D341Med (cell line): ENCODE data around the gene HNF1B.

Experiments
- DNase-seq: peaks from one replicate; pipeline ENCODE4 v3.0.0; 2012; ENCODE audit warnings: low spot score

HNF1B gene

DNA sequence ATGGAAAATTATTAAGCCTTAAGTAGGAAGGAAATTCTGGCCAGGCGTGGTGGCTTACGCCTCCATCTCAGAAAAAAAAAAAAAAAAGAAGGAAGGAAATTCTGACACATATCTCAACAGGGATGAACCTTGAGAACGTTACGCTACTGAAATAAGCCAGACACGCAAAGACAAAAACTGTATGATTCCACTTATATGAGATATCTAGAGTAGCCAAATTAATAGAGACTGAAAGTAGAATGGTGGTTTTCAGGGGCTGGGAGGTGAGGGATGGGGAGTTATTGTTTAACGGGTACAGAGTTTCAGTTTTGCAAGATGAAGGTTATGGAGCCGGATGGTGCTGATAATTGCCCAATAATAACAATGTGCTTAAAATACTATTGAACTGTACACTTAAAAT, 16.2 kb upstream of the HNF1B start:
- no peak for DNase-seq

DNA sequence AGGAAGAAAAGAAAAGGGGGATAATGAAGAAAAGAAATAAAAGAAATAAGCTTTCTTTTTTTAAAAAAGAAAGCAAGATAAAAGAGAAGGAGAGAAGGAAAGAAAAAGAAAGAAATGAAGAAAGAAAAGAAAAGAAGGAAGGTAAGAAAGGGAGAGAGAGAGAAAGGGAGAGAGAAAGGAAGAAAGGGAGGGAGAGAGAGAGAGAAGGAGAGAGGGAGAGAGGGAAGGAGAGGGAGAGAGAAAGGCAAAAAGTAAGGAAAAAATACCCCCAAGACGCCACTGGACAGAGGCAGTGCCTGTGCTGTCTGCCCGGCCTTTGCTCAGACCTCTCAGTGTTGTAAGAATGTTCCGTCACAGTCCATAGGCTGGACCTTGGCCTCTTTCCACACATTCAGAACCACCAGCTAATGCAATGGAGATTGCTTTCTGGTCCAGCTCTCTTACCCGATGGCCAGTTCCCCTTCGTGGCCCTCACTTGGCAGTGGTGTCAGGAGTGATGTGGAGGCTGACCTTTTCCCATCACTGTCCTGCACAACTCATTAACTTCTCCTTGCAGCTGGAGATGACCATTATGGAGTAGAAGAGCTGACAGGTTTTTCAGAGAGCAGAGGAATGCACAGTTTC, 14.3 kb upstream of the HNF1B start:
- DNase-seq, result no peak

DNA sequence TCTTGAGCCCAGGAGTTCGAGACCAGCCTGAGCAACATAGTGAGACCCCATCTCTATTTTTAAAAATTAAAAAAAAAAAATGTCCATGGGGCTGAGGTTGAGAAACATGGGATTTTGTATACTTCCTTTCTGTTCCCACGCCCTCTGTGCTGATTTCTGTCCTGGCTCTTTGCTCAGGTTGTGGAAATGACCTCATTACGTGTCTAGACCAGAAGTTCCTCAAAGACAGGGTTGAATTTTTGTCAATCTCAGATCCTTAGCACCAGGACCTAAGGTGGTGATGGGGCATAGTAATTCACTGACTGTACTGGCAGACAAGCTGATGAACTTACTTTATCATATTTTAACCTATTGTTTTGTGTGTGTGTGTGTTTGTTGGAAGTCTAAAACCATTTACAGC, 11.2 kb upstream of the HNF1B start:
- DNase-seq, result no peak

DNA sequence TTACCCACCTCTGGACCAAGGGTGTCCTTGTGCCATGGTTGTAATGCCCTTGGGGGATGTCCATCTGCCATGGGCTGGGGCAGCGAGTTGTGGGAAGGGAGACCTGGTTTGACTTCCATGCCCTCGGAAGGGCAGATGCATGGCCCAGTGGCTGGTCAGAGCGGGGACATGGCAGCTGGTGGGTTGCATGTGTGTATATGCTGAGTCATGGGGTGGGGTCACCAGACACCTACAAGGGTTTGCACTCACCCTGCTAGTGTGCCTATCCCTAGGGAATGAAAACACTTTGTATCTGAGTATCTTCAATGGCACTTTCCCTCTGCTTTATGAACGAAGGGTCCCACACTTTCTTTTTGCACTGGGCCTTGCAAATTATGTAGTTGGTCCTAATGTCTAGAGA, 10.6 kb upstream of the HNF1B start:
- DNase-seq, result no peak

DNA sequence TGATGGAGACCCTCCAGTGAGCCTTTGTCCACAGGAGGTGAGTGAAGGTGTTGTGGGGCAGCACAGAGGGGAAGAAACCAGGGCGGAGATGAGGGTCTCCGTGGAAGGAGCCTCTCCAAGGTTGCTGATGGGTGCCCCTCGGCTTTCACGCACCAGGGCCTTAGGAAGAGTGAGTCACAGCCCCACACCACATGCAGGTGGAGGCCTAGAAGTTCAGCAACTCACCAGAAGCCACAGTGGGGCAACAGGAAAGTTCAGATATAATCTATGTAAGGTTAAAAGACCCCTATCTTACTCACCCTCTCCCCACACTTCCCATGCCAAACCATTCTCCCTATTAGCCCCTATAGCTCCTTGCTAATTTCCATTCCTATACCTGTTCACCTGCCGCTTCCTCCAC, 9.5 kb upstream of the HNF1B start:
- no peak for DNase-seq

DNA sequence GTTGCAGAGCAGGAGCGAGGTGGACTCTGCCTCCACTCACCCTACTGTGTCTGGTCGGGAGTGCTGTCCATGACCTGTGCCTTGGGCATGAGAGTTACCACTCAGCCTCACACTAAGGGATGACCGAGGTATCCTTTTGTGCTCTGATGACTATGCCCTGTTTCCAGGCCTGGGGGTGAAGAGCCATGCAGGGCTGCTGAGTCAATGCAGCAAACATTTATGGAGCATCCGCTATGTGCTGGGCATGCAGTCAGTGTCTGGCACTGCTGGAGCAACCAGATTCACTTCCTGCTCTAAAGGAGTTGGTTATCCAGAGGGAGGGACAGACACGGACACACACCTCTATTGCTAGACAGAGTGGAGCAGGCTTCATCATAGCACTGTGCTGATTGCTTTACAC, 7.6 kb upstream of the HNF1B start:
- no peak for DNase-seq

DNA sequence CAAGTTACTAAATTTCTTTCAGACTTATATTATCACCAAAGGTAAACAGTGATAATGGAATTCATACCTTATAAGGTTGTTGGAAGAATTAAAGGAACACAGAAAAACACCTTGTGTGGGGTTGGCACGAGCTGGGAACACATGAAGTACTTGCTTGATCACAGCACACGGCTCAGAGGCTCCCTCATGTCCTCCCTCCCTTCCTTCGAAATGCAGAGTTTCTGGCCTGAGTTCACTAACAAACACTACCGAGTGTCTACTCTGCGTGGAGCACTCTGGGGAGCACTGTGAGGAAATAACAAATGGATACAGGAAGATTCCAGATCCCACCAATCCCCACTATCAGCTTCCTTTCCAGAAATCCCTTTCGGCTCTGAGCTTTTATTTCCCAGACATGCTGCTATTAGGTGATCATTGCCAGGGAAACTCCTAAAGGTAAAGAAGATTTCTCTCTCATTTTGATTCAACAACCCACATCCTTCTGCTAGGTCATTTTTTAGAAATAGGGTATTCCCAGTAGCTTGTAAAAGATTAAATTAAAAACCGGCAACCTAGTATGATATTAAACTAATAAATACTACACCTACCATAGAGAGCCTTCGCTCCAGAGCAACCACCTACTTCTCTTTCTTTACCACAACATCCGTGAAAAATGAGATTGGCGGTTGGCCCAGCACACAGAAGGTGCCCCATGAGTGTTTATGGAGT, 6.1 kb upstream of the HNF1B start:
- DNase-seq, result no peak

DNA sequence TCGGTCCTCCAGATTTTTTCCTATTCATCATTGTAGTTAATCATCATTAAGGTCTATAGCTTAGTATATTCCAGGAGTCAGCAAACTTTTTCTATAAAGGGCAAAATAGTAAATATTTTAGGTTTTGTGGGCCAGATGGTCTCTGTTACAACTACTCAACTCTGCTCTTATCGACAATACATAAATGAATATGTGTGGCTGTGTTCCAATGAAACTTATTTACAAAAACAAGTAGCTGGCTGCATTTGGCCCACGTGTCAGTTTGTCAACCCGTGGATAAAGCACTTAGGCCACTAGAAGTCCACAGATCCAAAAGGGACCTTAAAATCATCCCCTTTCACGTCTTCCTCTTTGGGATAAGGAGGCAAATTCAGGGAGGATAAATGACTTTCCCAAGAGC, 5.4 kb upstream of the HNF1B start:
- DNase-seq, result no peak

DNA sequence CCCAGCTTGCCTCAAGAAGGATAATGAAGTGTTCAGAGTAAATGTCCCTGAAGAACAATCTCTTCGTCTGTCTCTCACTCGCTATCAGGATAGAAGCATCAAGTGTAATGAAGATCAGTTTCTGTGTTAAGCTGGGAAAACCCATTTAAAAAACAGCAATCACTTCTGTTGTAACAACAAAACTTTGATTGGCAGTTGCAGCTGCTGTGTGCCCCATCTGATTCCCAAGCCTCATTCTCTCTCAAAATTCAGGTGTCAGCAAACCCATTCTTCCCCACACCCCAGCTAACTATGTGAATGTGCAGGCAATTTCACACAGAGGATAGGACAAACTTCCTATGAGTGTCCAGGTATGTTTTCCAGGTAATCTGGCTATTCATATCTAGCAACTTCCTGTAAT, 2.4 kb upstream of the HNF1B start:
- DNase-seq, result no peak

DNA sequence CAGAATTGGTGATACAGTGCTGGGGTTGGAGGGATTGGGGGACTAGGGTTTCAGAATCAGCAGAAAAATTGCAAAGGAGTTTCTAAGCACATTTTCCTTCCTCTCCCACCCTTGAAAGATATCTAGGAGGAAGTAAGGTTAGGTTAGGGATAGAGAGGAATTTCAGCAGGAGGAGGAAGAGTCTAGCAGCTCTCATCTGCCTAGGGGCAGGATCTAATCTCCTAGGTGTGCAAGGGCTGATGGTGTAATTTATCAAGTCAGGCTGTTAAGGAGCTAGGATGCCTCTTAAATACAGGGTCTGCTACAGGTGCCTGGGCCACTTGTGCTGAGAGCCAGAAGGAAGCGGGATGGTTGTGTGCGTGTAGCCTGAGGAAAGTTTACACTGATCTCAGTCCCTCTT, 1.8 kb upstream of the HNF1B start:
- DNase-seq, result no peak

DNA sequence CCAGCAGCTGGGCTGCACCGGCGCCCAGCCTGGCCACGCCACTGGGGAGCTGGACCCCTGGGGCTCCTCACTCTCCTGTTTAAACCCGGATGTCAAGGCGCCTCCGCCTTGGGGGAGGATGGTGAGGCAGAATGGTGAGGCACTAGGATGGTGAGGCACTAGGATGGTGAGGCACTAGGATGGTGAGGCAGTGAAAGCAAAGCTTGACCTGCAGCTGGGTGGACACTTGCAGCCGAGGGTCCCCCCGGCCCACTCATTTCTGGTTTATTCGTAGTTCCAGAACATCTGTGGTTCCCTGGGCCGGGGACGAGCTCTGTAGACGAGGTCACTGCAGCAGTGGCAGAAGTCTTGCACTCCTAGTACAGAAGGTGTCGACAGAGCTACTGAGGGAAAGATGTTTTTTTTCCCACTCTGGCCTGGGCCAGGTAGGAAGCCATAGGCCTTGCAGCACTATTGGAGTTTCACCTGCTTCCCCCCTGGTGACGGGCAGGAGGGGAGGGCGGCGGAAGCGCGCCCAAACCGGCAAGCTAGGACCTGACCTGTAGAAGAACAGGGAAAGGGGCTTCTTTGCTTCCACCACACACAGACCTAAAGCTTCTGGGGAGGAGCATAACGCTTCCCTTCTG, 1.1 kb upstream of the HNF1B start:
- no peak for DNase-seq

DNA sequence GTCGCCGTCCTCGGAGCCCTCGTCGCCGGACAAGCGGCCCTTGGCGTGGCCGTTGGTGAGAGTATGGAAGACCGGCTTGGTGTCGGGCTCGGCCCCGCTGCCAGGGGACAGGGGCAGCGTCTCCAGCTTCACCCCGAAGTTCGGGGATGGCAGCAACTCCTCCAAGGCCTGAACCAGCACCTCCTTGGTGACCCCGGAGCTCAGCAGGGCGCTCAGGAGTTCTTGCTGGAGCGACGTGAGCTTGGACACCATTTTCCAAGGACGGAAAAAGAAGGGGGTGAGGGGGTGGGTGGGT, 279 bp downstream of the HNF1B start:
- DNase-seq, result no peak

DNA sequence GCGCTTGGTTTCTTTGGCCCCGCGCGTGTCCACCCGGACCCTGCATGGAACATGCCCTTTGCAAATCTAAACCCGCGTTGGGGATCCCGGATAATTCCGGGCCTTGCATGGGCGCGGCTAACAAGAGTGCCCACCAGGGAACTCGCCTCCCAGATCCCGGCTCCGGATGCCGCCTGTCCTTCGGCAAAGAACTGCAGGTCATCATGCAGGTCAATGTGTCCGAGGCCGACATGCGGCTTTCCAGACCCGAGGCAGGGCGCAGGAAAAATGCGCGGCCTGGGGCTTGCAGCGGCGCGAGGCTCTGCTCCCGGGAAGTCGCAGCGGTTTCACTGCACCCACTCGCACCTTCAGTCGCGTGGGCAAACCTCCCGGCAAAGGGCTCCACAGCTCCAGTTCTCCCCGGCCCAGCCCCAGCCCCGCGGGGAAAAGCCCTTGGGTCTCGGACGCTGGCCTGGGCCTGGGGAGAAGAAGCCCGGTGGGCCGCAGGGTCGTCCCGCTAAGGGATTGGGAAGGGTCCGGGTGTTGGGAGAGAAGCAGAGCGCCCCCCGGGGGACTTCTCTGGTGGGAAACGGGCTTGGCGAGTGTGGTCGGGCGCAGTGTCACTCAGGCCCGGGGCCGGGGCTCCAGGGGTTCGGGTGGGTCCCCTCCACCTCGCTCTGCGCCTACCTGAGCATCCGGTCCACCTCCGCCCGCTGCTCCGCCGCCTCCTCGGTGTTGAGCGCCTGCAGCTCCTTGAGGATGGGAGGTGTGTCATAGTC, 805 bp downstream of the HNF1B start:
- DNase-seq, result no peak

DNA sequence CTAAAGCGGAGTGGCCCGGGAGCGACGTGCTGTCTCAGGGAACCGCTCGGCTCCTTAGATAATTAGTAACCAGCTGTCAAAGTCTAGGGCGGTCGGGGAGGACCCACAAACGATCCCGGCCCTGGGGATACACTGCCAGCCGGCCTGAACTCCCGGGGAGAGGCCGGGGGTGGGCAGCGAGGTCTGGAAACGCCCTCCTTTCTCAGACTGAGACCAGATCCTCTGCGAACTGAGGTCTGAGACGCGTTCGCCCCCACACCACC, 1.3 kb downstream of the HNF1B start:
- DNase-seq, result peak; percentile 61

DNA sequence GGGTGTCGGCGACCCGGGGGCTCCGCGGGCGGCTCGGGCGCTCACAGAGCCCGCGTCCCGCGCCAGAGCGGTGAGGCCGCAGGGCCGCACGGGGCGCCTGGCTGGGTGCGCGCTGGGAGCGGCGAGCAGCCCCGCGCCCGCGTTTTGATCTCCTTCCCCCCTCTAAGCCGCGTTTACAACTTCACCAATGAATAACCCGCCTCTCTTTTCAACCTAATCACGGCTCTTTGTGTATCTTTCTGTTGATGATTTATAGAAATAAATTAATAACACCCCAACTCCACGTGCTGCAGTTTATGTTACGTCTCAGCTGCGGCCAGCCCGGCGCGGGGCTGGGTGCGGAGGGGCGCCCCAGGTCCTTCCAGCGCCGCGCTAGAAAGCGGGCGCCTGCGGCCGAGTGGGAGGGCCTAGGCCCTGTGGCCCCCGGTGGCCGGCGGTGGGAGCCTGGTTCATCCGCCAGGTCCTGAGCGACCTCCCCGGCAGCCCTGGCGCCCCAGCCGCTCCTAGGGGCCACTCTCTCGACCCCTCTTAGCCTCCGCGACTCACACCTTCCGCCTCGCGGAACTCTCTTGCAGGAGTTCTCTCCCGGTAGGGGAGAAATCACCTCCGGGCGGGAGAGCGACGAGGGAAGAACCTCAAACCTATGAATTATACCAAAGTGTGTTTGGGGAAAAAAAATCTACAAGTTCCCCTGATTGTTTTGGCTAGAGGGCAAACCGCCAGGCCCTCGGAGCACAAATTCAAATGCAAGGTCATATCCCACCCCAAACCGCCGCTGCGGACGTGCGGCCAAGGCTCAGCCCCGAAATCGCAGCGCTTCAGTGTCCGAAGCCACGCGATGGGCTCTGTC, 1.9 kb downstream of the HNF1B start:
- DNase-seq, result peak; percentile 85

DNA sequence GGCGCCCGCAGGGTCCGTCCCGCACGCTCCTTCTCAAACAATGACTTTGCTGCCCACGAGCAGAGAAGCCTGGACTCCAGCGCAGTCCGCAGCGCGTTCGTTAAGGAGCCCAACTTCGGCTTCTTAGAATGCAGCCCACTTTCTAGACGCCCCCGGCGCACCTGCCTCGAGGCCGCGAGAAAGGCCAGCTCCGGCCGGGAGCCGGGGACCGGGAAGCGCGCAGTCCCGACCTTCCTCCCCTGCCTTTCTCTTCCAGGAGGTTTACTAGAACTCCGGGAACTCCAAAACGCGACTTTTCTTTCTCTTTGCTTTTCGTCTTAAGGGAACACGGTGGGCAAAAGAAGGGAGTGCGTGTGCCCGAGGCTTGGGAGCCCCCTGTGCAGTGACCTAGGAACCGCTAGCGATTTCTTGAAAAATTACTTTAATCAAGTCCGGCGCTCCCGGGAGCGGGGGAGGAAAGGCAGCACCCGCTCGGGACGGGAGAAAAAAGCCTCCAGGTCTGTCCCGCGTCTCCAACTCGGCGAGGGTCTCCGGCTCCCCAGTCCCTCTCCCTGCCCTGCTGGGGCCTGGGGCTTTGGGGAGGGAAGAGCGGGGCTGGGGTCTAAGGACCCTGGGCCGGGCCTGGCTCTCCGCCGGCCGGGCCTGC, 2.6 kb downstream of the HNF1B start:
- peak; percentile 72 for DNase-seq

DNA sequence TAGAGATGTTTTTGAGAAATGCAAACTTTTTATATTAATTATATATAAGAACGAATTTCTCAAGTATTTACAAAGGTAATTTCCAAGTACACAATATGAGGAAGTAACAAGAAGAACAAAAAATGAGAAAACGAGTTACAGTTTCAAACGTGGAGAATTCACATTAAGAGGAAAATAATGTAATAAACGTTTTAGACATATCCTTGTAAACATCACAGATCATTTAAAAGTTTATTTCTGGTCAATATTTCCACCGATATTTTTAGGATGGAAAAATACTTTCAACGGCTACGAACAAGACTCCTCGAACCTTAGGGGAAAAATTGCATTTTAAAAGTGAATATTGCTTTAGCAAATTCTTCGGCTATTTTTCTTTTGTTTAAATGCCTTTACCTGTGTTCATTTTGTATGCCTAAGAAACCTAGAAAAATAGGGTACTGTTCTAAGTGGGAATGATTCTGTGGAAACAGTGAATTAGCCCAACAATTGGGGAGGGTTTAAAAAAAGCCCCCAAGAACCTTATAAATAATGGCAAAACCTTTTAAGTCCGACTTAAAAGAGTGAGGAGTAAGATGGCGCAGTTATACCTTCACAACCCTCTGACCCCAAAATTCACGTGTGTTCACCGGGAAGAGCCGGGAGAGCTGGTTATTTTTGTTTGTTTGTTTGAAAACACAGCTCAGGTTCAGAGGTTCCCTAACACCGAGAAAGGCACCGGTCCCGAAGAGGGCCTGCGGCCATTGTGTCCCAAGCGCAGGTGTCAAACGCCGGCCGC, 3.3 kb downstream of the HNF1B start:
- DNase-seq, result peak; percentile 41

DNA sequence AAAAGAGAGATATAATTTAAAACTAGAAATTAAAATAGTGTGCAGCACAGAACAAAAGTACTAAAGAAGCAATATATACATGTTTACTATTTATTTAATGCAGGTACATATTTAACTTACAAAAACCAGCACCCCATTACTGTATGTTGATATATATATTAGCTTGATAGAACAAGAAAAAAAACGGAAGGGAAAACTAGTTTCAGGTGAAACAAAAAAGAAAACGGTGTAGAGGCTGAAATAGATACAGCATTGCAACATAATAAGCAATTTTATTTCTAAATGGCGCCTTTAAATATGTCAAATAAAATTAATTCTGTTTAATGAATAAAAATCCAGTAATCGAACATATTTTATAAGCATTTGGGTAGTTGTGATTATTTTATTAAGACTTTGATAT, 3.9 kb downstream of the HNF1B start:
- DNase-seq, result no peak

DNA sequence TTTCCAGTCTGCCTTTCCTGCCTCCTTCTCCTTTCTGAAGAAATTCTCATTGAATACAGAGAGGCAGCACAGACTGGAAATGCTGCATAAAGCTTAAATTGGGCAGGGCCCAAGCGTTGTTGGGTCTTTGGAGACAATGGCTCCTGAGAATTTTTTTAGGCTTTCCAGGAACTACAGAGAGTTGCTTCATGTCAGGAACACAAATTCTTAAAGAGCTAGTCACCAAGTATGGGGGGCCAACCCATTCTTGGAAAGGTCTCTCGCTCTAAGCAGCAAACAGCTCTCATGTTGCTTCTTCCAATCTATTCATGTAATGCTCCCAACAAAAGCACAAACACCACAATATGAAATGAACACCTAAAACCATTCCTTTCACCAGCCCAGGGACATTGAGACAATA, 6.9 kb downstream of the HNF1B start:
- no peak for DNase-seq

DNA sequence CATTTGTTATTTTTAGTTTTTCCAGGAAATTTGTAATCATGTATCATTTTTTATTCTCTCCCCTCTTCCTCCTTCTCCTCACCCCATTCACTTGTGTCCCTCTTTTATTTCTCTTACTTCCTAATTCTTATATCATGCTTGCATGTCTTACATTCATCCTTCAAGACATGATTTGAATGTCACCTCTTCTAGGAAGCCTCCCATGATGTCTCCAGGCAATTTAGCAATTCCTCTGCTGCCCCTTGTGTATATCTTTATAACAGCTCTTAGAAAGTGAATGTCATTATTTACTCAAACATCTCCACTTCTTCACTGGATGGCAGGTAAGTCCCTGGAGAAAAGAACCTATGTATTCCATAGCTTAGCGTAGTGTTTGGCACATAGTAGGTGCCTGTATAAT, 7.8 kb downstream of the HNF1B start:
- DNase-seq, result no peak

DNA sequence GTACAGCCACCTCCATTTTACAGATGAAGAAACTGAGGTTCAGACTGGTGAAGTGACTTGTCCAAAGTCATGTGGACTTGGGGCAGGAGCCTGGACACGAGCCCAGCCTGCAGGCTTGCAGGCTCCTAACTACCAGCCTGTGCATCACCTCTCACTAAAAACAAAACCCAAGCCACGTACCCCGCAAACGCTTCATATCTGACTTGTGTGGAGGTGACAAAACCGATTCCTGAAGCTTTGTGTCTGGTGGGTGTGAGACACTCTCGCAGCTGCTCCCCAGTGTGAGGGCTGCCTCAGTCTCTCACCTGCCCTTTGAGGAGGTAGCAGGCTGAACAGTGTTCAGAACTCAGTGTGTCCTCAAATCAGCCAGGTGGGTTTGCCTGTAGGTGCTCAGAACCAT, 8.4 kb downstream of the HNF1B start:
- DNase-seq, result no peak
